GM18868 (cell line): Measurements from ENCODE around the gene JAKMIP3.

Experiments used
- ATAC-seq: cut with Tn5 transposase; IDR thresholded peaks from one replicate; pipeline ENCODE4 v1.9.1; 2021; ENCODE audit warnings: mild to moderate bottlenecking, moderate library complexity; ENCODE audit not compliant: unreplicated experiment

Gene JAKMIP3

DNA sequence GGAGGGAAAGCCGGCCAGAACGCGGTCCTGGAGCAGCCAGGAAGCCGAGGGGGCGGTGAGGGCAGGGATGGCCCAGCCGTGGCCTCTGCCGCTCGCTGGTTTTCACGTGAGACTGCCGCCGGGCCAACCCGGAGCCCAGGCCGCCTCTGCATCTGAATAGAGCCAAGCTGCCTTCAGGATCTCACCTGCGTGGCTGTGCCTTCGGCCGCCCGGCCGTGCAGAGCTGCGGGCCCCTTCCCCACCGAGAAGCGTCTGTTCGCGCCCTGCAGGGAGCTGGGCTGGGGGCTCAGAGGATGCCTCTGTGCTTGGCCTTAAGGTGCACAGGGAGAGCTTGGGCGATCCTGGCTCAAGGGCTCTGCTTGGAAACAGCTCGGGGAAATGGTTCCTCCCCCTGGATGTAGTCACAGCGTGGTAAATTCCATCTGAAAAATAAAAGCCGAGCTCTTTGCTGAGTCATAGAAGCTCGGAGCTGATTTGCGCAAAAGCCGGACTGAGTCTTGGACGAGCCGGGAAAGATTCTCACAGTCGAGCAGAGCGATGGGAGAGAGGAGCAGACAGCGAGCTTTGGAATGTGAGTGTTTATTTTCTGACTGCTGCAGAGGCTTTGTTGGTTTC is at the start of gene JAKMIP3:
JAKMIP3 (plus strand) TSS at position 456 of the 615 bp plus-strand sequence. CDS start 38,863 bp downstream, outside the sequence.
- no peak for ATAC-seq

DNA sequence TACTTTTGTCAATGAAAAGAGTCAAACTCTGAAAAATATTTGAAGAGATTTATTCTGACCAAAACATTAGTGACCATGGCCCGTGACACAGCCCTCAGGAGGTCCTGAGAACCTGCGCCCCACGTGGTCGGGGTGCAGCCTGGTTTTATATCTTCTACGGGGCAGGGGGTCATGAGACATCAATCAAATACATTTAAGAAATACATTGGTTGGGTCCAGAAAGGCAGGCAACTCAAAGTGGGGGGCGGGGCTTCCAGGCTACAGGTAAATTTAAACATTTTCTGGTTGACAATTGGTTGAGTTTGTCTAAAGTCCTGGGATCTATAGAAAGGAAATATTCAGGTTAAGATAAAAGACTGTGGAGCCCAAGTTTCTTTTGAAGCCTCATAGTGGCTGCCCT is 49.2 kb upstream of the JAKMIP3 start:
- no peak for ATAC-seq

DNA sequence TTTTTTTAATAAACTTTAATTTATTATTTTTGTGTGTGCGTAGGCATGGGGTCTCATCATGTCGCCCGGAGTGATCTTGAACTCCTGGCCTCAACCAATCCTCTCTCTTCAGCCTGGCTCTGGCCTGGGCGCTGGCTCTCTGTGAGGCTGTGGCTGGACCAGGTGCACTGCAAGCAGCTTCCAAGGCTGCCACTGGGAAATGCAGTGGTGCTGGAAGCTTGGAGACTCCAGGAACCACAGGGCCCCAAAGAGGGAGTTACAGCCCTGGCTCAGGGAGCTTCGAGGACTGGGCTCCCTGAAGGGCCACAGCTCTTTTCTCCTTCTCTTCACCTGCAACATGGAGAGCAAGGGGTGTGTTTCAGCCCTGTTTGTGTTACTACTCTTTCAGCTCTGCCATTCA is 47.3 kb upstream of the JAKMIP3 start:
- ATAC-seq: no peak

DNA sequence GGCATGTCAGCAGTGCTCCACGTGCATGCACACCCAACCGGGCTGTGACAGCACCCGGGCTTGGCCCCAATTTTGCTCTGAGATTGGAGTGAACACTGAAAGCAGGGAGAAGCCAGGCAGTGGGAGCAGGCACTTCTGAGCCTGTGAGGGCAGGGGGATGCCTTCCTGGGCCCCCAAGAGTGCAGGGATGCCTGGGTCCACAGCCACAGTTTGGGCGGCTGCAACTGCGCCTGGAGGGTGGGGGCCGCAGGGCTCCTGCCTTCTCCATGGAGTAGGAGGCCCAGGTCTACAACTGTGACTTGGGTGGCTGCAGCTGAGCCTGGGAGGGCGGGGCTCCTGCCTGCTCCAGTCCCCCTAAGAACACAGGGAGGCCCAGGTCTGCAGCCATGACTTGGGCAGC is 46.4 kb upstream of the JAKMIP3 start:
- no peak for ATAC-seq

DNA sequence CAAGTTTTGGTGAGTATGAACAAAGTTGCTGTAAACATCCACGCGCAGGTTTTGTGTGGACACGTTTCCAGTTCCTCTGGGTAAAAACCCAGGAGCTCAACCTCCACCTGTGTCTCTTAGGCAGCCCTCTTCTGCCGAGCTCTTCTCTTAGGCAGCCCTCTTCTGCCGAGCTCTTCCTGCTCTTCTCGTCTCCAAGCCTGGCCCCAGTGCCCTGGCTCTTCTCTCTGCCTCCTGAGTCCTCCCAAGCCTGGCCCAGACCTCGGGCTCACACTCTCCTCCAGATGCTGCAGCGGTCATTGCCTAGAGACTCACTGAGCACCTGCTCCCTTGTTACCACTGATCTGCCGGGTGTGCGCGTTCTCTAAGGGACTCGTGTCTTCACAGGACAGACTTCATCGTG is 45.3 kb upstream of the JAKMIP3 start:
- ATAC-seq: no peak

DNA sequence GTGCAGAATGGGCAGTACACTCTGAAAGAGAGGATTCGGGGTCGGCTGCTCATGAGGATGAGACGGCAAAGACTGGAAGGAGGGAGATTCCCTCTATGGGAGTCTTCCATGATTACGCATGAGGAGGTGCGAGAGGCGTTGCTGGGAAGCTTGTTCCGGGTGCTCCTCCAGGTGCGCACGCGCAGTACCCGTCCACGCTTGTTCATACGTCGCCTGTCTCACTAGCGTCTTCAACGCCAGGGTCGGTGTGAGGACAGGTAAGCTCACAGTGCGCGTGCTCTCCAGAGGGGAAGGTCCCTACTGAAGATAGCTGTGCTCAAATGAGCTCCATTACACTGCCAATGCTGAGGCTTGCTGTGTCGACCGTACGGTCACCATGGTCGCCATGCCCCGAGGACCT is 44.7 kb upstream of the JAKMIP3 start:
- ATAC-seq: no peak

DNA sequence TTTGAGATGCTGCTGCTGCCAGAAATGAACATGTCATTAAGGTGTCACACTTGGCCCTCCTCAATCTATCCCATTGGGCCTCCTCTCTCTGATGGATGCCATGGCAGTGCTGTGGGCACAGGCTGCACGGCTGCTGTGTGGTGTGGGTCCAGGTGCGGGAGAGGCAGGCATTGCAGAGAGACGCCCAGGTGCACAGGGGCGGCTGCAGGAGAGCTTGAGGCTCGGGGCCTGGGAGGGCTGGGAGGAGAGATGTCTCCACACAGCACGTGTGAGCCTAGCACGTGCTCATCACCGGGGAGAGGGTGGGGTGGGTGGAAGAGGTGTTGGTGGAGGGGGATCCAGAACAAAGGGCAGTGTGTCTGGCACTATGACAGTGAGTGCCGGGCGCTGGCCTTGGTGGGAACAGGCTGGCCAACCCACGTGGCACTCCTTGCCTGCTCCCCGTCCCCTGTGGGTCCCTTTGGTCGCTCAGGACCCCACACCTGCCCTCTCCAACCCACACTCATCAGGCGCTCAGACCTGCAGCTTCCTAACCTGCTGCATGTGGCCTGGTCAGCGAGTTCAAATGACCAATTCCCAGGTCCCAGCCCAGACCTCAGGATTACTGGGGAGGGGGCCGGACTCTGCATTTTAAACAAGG is 44.1 kb upstream of the JAKMIP3 start:
- ATAC-seq: no peak

DNA sequence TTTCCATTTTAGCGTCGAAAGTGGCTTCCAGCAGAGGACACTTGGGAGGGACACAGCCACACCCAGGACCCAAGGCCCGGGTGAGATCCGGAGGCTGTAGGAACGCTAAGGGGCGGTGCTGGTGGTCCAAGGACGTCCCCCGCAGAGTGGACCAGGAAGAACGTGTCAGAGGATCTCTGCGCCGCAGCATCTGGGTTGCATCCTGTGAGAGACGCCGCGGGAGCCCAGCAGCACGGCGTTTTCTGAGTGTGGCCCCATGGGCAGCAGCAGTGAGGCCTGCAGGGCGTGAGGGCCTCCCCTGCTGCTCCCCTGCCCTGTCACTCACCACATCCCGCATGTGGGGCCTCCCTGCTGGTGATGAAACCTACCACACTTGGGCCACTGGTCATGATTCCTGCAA is 43.5 kb upstream of the JAKMIP3 start:
- no peak for ATAC-seq

DNA sequence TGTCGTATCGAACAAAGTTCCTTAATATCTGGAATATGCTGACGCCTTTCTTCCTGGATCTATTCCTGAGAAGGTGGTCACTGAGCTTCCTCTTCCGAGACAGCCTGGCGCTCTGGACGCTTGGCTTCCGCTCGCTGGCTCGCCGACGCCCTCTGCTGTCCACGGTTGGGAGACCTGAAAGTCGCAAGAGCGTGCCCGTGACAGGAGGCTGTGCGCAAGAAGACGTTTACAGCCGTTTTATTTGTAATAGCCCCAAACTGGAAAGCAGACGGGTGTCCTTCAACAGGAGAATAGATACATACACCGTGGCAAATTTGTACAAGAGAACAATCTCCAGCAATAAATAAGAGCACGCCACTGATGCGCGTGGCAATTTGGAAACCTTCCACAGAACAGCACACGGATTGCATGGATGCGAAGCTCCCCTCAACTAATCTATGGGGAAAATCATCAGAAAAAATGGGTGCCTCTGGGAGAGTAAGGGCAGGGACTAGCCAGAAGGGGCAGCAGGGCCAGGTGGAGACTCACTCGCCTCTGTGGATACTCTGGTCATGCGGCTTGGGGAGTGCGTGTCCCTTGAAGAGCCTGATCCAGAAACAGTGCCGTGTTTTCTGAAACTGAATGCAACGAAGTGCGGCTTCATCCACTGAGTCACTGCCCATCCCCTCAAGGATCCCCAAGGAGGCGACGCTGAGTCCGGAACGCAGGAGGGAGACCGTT is 42.5 kb upstream of the JAKMIP3 start:
- peak; percentile 78 for ATAC-seq

DNA sequence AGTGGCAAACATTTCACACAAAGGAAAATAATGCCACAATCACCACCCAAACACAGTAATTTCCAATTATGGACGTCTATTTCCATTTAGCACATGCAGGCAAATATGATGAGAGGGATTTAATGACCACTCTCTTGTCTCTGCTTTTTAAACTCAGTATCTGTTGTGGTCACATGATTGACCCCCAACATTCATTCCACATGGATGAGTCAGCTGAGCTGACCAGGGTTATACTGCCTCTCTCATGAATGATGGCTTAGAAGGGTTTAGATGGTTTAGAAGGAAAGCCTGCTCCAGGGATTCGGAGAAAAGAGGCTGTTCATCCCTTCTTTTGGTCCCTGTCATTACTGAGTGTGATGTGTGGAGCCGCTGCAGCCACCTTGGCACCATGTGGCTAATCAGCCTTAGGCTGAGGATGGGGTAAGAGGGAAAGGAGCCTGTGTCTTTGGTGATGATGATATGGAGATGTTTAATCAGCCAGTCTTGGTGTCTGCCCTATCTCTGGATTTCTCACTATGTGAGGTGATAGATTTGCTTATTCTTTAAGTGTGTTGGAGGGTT is 38.2 kb upstream of the JAKMIP3 start:
- no peak for ATAC-seq

DNA sequence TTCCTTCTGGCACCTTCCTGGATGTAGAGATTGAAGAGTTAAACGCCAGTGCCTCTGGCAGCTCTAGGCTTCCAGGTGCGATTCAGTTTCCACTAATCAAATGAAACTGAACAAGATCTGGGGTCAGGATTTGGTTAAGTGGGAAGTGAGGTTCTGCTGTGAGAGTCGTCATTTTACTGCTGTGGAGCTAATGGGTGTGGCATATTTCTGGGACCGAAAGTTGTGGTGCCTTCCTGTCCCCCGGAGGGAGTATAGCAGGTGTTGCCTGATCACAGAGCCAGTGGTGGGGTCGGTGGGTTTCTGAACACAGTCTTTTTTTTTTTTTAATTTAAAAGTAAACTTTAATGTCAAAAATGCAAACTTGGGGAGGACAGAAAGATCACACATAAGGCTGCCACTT is 37.0 kb upstream of the JAKMIP3 start:
- ATAC-seq: no peak

DNA sequence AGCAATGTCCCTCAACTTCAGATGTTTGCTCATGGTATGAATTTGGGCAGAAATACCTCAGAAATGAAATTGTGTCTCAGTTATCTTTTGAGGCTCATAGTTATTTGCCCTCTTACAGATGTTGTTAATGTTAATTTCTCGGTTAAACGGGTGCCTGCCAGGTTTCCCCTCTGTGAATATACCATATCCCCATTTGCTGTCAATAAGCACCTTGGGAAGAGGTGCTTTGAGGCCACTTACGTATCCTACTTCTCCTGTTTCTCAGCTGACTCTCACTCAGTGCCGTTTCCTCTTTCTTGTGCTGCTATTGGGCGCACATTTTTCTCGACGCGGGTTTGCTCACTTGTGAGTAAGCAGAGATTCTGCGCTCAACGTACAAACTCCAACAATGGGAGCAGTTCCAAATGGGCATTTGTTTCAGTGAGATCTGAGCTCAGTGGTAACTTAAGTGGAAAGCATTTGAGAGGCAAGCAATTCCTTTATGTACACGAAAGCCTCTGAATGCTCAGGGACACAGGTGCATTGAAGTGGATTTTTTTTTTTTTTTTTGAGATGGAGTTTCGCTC is 34.8 kb upstream of the JAKMIP3 start:
- no peak for ATAC-seq

DNA sequence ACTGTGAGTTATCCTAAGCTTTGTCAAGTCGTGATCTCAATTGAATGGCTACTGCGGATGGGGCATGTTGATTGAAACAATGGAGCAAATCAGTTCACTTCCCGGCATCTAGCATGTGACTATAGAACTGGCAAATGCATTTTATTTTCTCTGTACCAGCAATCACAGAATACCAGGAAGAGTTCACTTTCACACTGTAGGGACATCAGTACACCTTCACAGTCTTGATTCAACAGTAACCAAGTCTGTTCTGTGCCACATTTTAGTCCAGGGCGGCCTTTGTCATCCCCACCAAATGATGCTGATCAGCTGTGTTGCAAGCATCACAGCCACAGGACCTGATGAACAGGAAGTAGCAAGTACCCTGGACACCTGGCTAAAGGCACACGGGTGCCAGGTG is 32.1 kb upstream of the JAKMIP3 start:
- ATAC-seq: no peak

DNA sequence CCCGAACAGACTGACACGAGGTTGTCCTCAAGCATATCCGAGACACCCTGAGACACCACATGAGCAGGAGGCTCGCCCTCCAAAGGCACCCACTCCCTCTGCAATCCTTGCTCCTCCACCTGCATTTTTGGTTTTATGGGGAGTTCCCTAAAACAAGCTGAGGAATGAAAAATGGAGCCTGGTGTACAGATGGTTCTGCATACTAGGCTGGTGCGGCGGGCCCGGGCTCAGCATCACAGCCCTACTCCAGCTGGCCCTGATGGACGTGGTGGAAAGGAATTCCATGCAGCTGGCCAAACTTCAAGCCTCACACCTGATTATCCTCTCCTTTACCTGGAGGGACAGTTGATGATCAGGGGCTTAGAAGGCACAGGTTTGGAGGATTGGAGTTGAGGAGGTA is 30.3 kb upstream of the JAKMIP3 start:
- ATAC-seq: no peak

DNA sequence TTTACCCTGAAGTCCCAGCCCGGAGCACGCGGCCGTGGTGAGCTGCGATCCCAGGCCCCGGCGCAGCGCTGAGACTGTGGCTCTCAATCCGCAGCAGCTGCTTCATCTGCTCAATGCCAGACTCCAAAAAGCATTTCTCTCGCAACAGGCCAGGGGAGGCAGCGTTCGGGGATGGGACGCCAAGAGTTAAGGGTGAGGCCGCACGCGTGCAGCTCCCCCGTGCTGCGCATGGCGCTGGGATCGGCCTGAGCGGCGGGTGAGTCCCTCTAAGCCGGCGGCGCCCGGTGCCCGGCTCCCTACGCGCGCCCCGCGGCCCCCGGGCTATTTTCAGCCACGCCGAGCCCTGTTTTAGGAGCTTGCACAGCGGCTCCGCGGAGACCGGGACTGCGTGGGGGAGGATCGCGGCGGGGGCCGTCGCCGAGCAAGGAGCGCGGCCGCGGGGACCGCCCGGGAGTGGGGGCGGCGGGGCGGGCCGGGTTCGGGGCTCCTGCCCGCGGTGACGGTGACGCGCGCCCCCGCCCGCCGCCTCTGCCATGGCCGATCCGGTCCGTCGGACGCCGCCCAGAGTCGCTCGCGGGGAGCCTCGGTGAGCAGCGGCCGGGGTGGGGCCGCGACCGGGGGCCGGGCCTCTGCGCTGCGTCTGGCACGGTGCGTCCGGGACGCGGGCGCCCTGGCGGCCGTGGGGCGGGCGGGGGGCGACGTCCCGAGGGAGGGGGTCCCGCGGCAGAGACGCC is 29.4 kb upstream of the JAKMIP3 start:
- no peak for ATAC-seq

DNA sequence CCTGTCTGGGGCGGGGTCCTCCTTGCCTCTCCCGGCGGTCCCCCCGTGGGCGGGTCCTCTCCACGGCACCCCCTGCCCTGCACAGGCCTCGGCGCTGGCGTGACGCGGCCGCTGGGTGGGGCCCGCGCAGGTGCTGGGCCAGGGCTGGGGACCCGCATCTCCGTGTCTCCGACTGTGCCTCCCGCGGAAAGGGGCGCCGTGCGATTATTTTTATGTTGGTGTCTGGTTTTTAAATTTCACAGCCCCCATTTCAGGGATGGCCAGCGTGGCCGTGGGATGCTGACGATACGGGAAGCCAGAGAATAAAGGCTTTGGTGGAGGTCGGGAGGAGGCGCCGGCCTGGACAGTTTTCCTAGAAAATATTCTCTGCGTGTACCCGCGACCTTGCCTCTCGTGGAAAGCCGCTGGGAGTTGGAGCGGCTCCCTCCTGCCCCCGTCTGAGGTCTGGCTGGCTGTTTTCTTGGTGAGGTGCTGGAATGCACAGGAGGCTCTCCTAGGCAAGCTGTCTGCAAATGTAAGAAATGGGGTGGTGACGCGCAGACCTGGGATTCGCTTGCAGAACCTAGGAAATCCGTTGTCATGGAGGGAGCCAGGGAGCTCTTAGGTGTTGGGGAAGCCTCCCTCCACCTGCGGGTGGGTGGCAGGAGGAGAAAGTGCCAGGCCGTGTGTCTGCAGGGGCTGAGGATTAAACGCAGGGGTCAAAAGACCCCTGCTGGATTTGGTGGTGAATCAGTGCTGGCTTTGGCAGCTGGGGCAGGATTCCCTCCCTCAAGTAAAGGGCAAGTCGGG is 28.7 kb upstream of the JAKMIP3 start:
- ATAC-seq: no peak

DNA sequence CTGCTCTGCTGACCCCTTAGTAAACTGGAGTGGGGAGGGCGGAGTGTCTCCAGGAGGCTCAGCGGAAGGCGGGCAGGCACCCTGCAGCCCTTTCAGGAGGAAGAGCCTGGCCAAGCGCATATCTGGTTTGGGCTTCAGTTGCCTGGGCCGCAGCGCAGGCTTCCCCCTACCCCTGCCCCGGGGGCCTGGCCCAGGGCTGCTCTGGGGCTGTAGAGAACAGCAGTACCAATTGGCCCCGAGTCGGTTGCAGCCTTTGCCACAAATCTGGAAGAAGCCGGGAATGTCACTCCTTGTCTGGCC is 28.1 kb upstream of the JAKMIP3 start:
- no peak for ATAC-seq

DNA sequence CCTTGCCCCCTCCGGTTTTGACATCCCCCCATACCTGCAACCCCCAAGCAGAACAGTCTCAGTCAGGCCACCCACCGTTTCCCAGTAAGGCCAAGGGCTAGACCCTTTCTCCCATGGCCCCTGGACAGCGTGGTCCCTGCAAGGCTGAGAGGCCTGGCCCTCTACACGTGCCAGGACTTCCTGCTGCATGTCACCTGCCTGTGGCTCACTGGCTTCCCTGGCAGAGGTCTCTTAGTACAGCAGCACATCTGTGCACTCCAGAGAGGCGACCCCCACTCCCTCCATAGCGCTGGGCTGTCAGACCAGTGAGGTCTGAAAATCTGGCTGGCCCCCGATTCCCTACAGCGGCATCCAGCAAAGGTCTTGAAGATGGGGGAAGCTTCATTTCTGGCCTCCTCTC is 26.4 kb upstream of the JAKMIP3 start:
- no peak for ATAC-seq

DNA sequence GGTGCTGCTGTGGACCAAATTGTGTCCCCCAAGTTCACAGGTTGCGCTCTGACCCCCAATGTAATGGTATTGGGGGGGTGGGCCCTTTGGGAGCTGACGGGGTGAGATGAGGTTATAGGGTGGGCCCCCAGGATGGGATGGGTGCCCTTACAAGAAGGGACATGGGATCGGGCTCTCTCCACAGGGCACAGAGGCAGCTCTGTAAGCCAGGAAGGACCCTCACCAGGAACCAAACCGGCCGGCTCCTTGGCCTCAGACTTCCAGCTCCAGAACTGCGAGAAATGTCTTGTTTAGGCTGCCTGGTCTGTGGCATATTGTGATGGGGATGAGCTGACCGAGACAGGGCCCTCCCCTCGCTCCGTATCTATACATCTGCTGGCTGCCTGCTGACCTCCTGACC is 25.7 kb upstream of the JAKMIP3 start:
- ATAC-seq: no peak

DNA sequence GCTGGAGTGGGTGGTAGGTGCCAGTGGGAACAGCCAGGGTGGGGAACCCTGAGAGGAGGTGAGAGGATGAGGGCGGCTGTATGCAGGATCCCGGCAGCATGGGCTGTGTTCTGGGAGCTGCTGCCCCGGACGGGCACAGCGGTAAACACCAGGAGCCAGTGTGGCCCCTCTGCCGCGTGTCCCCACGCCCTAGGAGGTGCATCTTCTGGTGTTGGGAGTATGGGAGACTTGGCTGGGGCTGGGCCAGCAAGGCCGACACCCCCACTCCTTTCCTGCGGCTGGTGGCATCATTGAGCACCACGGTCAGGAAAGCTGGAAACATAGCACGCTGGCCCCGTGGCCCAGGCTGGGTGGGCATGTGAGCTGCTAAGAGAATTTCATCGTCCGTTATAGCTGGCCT is 24.4 kb upstream of the JAKMIP3 start:
- no peak for ATAC-seq
